Caco-2 (cell line): Measurements from ENCODE around the gene TMEM209. TPM values are rescaled to one million over a fixed set of nuclear protein-coding genes. Genes with fewer than 3 reads are reported as not detected.

Experiments used
- BruUV-seq: library from RNA; stranded (reverse); fragments of 400-500 nt; replicated peaks from 2 replicates; lab custom pipeline; 2021; lab: Mats Ljungman, UMichigan
- CTCF ChIA-PET: fragments of 300-600 bp; sonication (Branson Sonifier 250); formaldehyde crosslinking; loops from one replicate; lab custom pipeline; 2022; ENCODE audit warnings: antibody characterized with exemption; lab: Charles Lee
- POLR2A ChIA-PET: fragments of 300-600 bp; sonication (Branson Sonifier 250); formaldehyde crosslinking; loops from one replicate; lab custom pipeline; 2022; ENCODE audit warnings: antibody characterized with exemption; lab: Charles Lee
- DNase-seq, 2 experiments: peaks; one replicate each; pipeline versions ENCODE4 v3.0.0 to v3.0.0-alpha.2; 2020 to 2022
- H3K27me3 ChIP-seq: replicated peaks from 2 replicates; pipeline ENCODE4 v1.6.0; 2011; ENCODE audit warnings: low read length; ENCODE audit not compliant: control insufficient read depth, insufficient read depth
- H3K36me3 ChIP-seq: 2 replicates; pipeline ENCODE4 v1.5.1; 2011; ENCODE audit warnings: low read length; ENCODE audit not compliant: control insufficient read depth, insufficient read depth
- H3K4me1 ChIP-seq: fragments of 250-450 bp; sonication (Bioruptor Pico); 2 replicates; pipeline ENCODE4 v1.5.1; 2020; ENCODE audit warnings: mild to moderate bottlenecking
- H3K4me3 ChIP-seq: 2 replicates; pipeline ENCODE4 v1.5.1; 2011; ENCODE audit warnings: low read depth, mild to moderate bottlenecking, control low read depth, low read length
- H3K9me3 ChIP-seq: fragments of 250-450 bp; sonication (Bioruptor Pico); 2 replicates; pipeline ENCODE4 v1.5.1; 2020; ENCODE audit warnings: mild to moderate bottlenecking, moderate library complexity
- H3K27ac Mint-ChIP-seq: one replicate; pipeline ENCODE4 v1.8.0; 2022; ENCODE audit warnings: mixed read lengths; ENCODE audit not compliant: unreplicated experiment
- H3K27me3 Mint-ChIP-seq: one replicate; pipeline ENCODE4 v1.8.0; 2022; ENCODE audit warnings: mixed read lengths; ENCODE audit not compliant: insufficient read depth, unreplicated experiment
- H3K36me3 Mint-ChIP-seq: one replicate; pipeline ENCODE4 v1.8.0; 2022; ENCODE audit warnings: mild to moderate bottlenecking, mixed read lengths; ENCODE audit not compliant: insufficient read depth, unreplicated experiment
- H3K4me1 Mint-ChIP-seq: one replicate; pipeline ENCODE4 v1.8.0; 2022; ENCODE audit warnings: low read depth, mixed read lengths; ENCODE audit not compliant: unreplicated experiment
- H3K4me3 Mint-ChIP-seq: one replicate; pipeline ENCODE4 v1.8.0; 2022; ENCODE audit warnings: mild to moderate bottlenecking, moderate library complexity, mixed read lengths; ENCODE audit not compliant: unreplicated experiment
- H3K9me3 Mint-ChIP-seq: one replicate; pipeline ENCODE4 v1.8.0; 2022; ENCODE audit warnings: mixed read lengths; ENCODE audit not compliant: unreplicated experiment
- intact Hi-C: fragments of 100-400 bp; cut with micrococcal nuclease; formaldehyde crosslinking; loops from one replicate; pipeline ENCODE4 v1.10.0; 2022; ENCODE audit not compliant: unreplicated experiment
- total RNA-seq: library from RNA; stranded (reverse); gene quantifications from 2 replicates; pipeline ENCODE4 v1.2.3, GENCODE V29; 2022
- TF ChIP-seq, protein P1 (sequence below), 2 experiments: fragments of 200-600 bp in 1 of 2; IDR thresholded peaks; 1 replicate in 1 of 2; 2 replicates in 1 of 2; pipeline versions ENCODE4 v1.5.1 to v1.8.0; 2011 to 2022; ENCODE audit warnings: antibody characterized with exemption in 1 of 2, control low read depth in 1 of 2, inconsistent platforms in 1 of 2, low read depth in 1 of 2, low read length in 1 of 2, mild to moderate bottlenecking in 1 of 2, moderate library complexity in 1 of 2; ENCODE audit not compliant: insufficient read depth in 1 of 2, severe bottlenecking in 1 of 2, unreplicated experiment in 1 of 2

The TMEM209 gene
- total RNA-seq, 1 experiment from 2014 or later, result 34.5 TPM

DNA sequence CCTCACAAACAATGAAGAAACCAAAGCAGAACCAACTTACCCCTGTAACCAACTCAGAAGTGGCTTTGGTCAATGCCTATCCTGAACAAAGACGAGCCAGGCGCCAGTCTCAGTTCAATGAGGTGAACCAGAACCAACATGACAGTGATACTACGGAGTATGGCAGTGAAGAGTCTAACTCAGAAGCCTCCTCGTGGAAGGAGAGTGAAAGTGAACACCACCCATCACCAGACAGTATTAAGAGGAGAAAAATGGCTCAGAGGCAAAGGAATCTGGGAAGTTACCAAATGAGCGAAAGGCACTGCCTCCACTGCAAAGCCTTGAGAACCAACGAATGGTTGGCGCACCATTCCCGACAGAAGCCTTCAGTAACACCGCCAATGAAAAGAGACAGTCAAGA, 10.8 kb upstream of the TMEM209 start:
- Mint-ChIP-seq H3K27ac (no peak overlapping the region), H3K4me1 (no peaks in the 10 kb centered on the region), H3K27me3 (no peaks in the 10 kb centered on the region), H3K36me3 (no peaks in the 10 kb centered on the region), H3K4me3 (no peak overlapping the region), H3K9me3 (no peaks in the 10 kb centered on the region)
- intact Hi-C loops, result no loop called here
- Histone ChIP-seq H3K27me3 (no peaks in the 10 kb centered on the region), H3K36me3 (no peaks in the 10 kb centered on the region), H3K4me1 (no peaks in the 10 kb centered on the region), H3K9me3 (no peaks in the 10 kb centered on the region), H3K4me3 (no peak overlapping the region)
- no peak for DNase-seq
- BruUV-seq, result no TSS peak
- TF ChIP-seq, protein P1, sequence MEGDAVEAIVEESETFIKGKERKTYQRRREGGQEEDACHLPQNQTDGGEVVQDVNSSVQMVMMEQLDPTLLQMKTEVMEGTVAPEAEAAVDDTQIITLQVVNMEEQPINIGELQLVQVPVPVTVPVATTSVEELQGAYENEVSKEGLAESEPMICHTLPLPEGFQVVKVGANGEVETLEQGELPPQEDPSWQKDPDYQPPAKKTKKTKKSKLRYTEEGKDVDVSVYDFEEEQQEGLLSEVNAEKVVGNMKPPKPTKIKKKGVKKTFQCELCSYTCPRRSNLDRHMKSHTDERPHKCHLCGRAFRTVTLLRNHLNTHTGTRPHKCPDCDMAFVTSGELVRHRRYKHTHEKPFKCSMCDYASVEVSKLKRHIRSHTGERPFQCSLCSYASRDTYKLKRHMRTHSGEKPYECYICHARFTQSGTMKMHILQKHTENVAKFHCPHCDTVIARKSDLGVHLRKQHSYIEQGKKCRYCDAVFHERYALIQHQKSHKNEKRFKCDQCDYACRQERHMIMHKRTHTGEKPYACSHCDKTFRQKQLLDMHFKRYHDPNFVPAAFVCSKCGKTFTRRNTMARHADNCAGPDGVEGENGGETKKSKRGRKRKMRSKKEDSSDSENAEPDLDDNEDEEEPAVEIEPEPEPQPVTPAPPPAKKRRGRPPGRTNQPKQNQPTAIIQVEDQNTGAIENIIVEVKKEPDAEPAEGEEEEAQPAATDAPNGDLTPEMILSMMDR (IDR thresholded peaks at IDR 0.05; ENCODE audit: insufficient read depth in 1 of 2, low read depth in 1 of 2, low read length in 1 of 2, severe bottlenecking in 1 of 2, unreplicated experiment in 1 of 2), result no peak
- ChIA-PET POLR2A (no interaction called here), CTCF (no interaction called here)

DNA sequence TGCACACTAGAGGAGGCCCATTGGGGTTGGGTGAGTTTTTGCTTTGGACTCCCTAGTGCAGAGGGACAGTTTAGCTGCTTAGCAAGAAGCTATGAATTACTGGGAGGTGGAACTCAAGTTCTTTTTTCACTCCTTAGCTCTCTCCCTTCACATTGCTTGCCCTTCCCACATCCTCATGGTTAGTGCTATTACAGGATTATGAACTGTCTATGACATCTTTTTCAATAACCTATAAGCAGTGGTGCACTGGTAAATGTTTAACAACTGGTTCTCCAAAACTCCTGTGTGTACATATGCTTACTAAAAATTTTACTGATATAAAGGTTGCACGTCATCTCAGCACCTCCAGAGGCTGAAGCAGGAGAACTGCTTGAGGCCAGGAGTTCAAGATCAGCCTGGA, 8.6 kb upstream of the TMEM209 start:
- Mint-ChIP-seq H3K9me3 (no peaks in the 10 kb centered on the region), H3K27ac (no peak overlapping the region), H3K4me3 (no peak overlapping the region), H3K4me1 (no peaks in the 10 kb centered on the region), H3K36me3 (no peaks in the 10 kb centered on the region), H3K27me3 (no peaks in the 10 kb centered on the region)
- CTCF ChIA-PET, result no interaction called here
- no TSS peak for BruUV-seq
- Histone ChIP-seq H3K4me3 (no peak overlapping the region), H3K27me3 (no peaks in the 10 kb centered on the region), H3K4me1 (no peaks in the 10 kb centered on the region), H3K9me3 (no peaks in the 10 kb centered on the region), H3K36me3 (no peaks in the 10 kb centered on the region)
- POLR2A ChIA-PET, result no interaction called here
- no peak for DNase-seq
- intact Hi-C loops, result no loop called here
- TF ChIP-seq, protein P1 (IDR thresholded peaks at IDR 0.05; ENCODE audit: insufficient read depth in 1 of 2, low read depth in 1 of 2, low read length in 1 of 2, severe bottlenecking in 1 of 2, unreplicated experiment in 1 of 2), result no peak

DNA sequence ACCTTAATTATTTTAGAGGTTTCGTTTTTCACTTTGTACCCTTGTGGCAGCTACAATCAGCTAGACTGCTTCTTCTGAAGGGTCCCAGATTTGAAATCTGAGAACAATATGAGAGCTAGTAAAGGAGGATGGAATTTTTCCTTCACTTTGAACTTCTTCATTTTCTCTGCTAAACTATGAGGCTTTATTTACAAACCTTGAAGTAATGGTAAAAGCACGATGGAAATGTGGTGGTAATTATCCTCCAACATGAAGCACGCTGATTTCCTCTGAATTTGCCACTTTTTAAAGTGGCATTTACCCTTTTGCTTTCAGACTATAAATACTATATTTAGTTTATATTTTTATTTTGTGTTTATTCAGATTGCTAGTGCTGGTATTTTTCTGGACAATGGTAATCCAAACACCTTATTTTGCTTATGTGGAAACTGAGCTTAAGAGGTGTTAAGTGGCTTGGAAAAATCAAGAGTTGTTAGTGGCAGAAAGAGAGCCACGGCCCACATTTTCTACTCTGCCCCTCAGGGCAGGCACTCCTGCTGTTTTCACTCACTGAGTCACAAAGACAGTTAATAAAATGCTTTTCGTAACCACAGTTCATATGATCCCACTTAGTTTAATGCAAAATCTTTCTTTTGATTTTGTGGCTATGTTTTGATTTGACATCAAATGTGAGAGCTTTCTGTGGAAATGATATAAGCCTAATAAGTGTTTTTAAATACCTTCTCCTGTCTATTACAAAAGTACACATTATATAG, 5.2 kb upstream of the TMEM209 start:
- no peaks in the 10 kb centered on the region for H3K4me1 Mint-ChIP-seq
- POLR2A ChIA-PET, result no interaction called here
- BruUV-seq, result no TSS peak
- no peaks in the 10 kb centered on the region for H3K4me1 ChIP-seq
- H3K36me3 ChIP-seq, result no peaks in the 10 kb centered on the region
- H3K9me3 Mint-ChIP-seq, result no peaks in the 10 kb centered on the region
- intact Hi-C loops, result no loop called here
- no peak overlapping the region for H3K27ac Mint-ChIP-seq
- H3K9me3 ChIP-seq, result no peaks in the 10 kb centered on the region
- no peak overlapping the region for H3K4me3 Mint-ChIP-seq
- TF ChIP-seq, protein P1 (IDR thresholded peaks at IDR 0.05; ENCODE audit: insufficient read depth in 1 of 2, low read depth in 1 of 2, low read length in 1 of 2, severe bottlenecking in 1 of 2, unreplicated experiment in 1 of 2), result no peak
- H3K27me3 ChIP-seq, result no peaks in the 10 kb centered on the region
- no peak overlapping the region for H3K4me3 ChIP-seq
- peaks cover 3% of the 10 kb centered on the region for H3K36me3 Mint-ChIP-seq
- H3K27me3 Mint-ChIP-seq, result no peaks in the 10 kb centered on the region
- CTCF ChIA-PET, result no interaction called here
- DNase-seq, result no peak
